ENCODE measurements around the gene ZSWIM1. TPM values are rescaled to one million over a fixed set of nuclear protein-coding genes. Genes with fewer than 3 reads are reported as not detected.
A peak's percentile ranks its signal among the peaks of the same experiment; 100 is the strongest.

ZSWIM1 gene
- total and polyA plus RNA-seq, 2 of the 13 experiments (the other 11 are each of a cell fraction or from before 2014, with no cell fraction given), result 9.5 to 11.7 TPM

- no peak for TF ChIP-seq SOX13 (IDR thresholded peaks at IDR 0.05)
- peak in 1 of 2 experiments; percentile 35; a peak in 1 of 4 replicates for TF ChIP-seq SOX13 (CRISPR knock-in tag; conservative IDR thresholded peaks at IDR 0.05 in 1 of 2, IDR thresholded peaks at IDR 0.05 in 1 of 2)
- TF ChIP-seq ZNF441 (CRISPR knock-in tag; IDR thresholded peaks at IDR 0.05; ENCODE audit: borderline replicate concordance), result no peak
- no peak for TF ChIP-seq BRCA1 (CRISPR knock-in tag; IDR thresholded peaks at IDR 0.05)
- TF ChIP-seq XBP1 (CRISPR knock-in tag; IDR thresholded peaks at IDR 0.05), result no peak
- TF ChIP-seq ZNF589 (CRISPR knock-in tag; conservative IDR thresholded peaks at IDR 0.05), result no peak
- no peak for TF ChIP-seq ZNF609 (CRISPR knock-in tag; IDR thresholded peaks at IDR 0.05; ENCODE audit: borderline replicate concordance)
- TF ChIP-seq ZBTB26 (CRISPR knock-in tag; IDR thresholded peaks at IDR 0.05; ENCODE audit: borderline replicate concordance), result no peak
- no peak for TF ChIP-seq MEF2D (CRISPR knock-in tag; IDR thresholded peaks at IDR 0.05)
- no peak for TF ChIP-seq ZFP37 (CRISPR knock-in tag; IDR thresholded peaks at IDR 0.05; ENCODE audit: borderline replicate concordance)
- TF ChIP-seq MAF1 (CRISPR knock-in tag; IDR thresholded peaks at IDR 0.05; ENCODE audit: borderline replicate concordance), result no peak
- TF ChIP-seq LBX2 (CRISPR knock-in tag; IDR thresholded peaks at IDR 0.05; ENCODE audit: borderline replicate concordance), result no peak
- no peak for TF ChIP-seq ZNF280D (CRISPR knock-in tag; IDR thresholded peaks at IDR 0.05)
- no peak for TF ChIP-seq CSRNP1 (CRISPR knock-in tag; IDR thresholded peaks at IDR 0.05)
- no peak for TF ChIP-seq DRAP1 (CRISPR knock-in tag; IDR thresholded peaks at IDR 0.05)
- TF ChIP-seq ZNF274 (CRISPR knock-in tag; IDR thresholded peaks at IDR 0.05), result peak; percentile 58; the same call in 1 of the 2 replicates
These were observed 19.6 kb upstream of the ZSWIM1 start (continued) for GRCh38 chr20:45861221-45862075.
